Glutamatergic neuron (in vitro differentiated cells): ENCODE measurements around the gene NME8. TPM values are rescaled to one million over a fixed set of nuclear protein-coding genes. Genes with fewer than 3 reads are reported as not detected.

Experiments used
- DNase-seq: peaks from one replicate; pipeline ENCODE4 v3.0.0; 2022
- H3K27ac Mint-ChIP-seq: one replicate; pipeline ENCODE4 v1.8.0; 2020; ENCODE audit warnings: mild to moderate bottlenecking, mixed read lengths, inconsistent platforms; ENCODE audit not compliant: unreplicated experiment
- H3K27me3 Mint-ChIP-seq: one replicate; pipeline ENCODE4 v1.8.0; 2020; ENCODE audit warnings: mild to moderate bottlenecking, moderate library complexity, mixed read lengths, inconsistent platforms; ENCODE audit not compliant: unreplicated experiment
- H3K36me3 Mint-ChIP-seq: one replicate; pipeline ENCODE4 v1.8.0; 2020; ENCODE audit warnings: mild to moderate bottlenecking, mixed read lengths, inconsistent platforms; ENCODE audit not compliant: unreplicated experiment
- H3K4me1 Mint-ChIP-seq: one replicate; pipeline ENCODE4 v1.8.0; 2020; ENCODE audit warnings: mild to moderate bottlenecking, low read depth, mixed read lengths, inconsistent platforms; ENCODE audit not compliant: unreplicated experiment
- H3K4me3 Mint-ChIP-seq: one replicate; pipeline ENCODE4 v1.8.0; 2020; ENCODE audit warnings: mild to moderate bottlenecking, mixed read lengths, inconsistent platforms; ENCODE audit not compliant: unreplicated experiment
- H3K9me3 Mint-ChIP-seq: one replicate; pipeline ENCODE4 v1.8.0; 2020; ENCODE audit warnings: mild to moderate bottlenecking, moderate library complexity, mixed read lengths, inconsistent platforms; ENCODE audit not compliant: unreplicated experiment
- CTCF ChIP-seq: fragments of 200-600 bp; sonication (generic); IDR thresholded peaks from one replicate; pipeline ENCODE4 v1.5.0; 2021; ENCODE audit not compliant: partially characterized antibody, unreplicated experiment
- total RNA-seq: library from RNA; stranded (reverse); fragmentation: NEBNext Ultra II Directional; extraction: Animal tissue kit (Norgen Biotek cat#: 25700); gene quantifications from one replicate; pipeline ENCODE4 v1.2.1, GENCODE V29; 2021; ENCODE audit not compliant: unreplicated experiment

Gene NME8
- total RNA-seq, 1 donor from 2014 or later, result not detected

GRCh38 chr7:37833107-37833817 is 15.1 kb upstream of the NME8 start:
- TF ChIP-seq CTCF, result peak; percentile 88
- peak; percentile 53 for DNase-seq
- no peak overlapping the region for H3K27ac Mint-ChIP-seq
- no peak overlapping the region for H3K4me3 Mint-ChIP-seq
- no peaks in the 10 kb centered on the region for H3K36me3 Mint-ChIP-seq
- H3K27me3 Mint-ChIP-seq, result no peaks in the 10 kb centered on the region
- peaks cover 7% of the 10 kb centered on the region for H3K4me1 Mint-ChIP-seq
- no peaks in the 10 kb centered on the region for H3K9me3 Mint-ChIP-seq

GRCh38 chr7:37833818-37834146 is 14.6 kb upstream of the NME8 start:
- Mint-ChIP-seq H3K4me3 (no peak overlapping the region), H3K4me1 (peaks cover 7% of the 10 kb centered on the region), H3K27me3 (no peaks in the 10 kb centered on the region), H3K27ac (no peak overlapping the region), H3K36me3 (no peaks in the 10 kb centered on the region), H3K9me3 (no peaks in the 10 kb centered on the region)
- peak; percentile 34 for TF ChIP-seq CTCF
- DNase-seq, result no peak

GRCh38 chr7:37853468-37853867 is 5.1 kb downstream of the NME8 start:
- Mint-ChIP-seq H3K9me3 (no peaks in the 10 kb centered on the region), H3K27me3 (no peaks in the 10 kb centered on the region), H3K4me1 (no peaks in the 10 kb centered on the region), H3K27ac (no peak overlapping the region), H3K4me3 (no peak overlapping the region), H3K36me3 (no peaks in the 10 kb centered on the region)
- peak; percentile 49 for TF ChIP-seq CTCF
- DNase-seq, result peak; percentile 30

DNA sequence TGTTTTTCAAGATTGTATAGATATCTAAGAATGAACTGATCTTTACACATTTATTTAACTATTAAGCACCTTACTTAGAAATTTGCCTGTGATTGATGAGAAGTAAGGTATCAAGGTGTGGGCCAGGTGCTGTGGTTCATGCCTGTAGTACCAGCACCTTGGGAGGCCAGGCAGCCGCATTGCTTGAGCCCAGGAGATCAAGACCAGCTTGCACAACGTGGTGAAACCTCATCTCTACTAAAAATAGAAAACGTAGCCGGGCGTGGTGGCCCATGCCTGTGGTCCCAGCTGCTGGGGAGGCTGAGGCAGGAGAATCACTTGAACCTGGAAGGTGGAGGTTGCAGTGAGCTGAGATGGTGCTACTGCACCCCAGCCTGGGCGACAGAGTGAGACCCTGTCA is 33.7 kb downstream of the NME8 start:
- no peaks in the 10 kb centered on the region for H3K36me3 Mint-ChIP-seq
- DNase-seq, result no peak
- no peaks in the 10 kb centered on the region for H3K27me3 Mint-ChIP-seq
- H3K4me3 Mint-ChIP-seq, result no peak overlapping the region
- no peak overlapping the region for H3K27ac Mint-ChIP-seq
- TF ChIP-seq CTCF, result no peak
- no peaks in the 10 kb centered on the region for H3K9me3 Mint-ChIP-seq
- no peaks in the 10 kb centered on the region for H3K4me1 Mint-ChIP-seq

DNA sequence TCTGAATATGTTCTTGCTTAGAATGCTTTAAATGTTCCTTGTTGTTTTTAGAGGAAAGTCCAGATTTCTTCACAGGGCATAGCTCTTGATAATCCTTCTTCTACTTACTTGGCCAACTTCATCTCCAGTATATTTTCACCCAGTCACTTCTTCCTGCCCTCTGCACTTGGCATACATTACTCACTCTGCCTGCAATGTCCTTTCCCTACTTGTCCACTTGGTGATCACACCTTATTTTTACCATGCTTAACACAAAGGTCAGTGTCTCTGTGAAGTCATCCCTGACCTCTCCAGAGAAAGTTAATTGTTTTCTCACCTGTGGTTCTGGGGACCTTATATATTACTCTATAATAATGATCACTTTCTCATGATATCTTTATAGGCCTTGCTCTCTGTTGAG is 45.0 kb downstream of the NME8 start:
- Mint-ChIP-seq H3K9me3 (no peaks in the 10 kb centered on the region), H3K4me1 (no peaks in the 10 kb centered on the region), H3K36me3 (no peaks in the 10 kb centered on the region), H3K27me3 (peaks cover 3% of the 10 kb centered on the region), H3K27ac (no peak overlapping the region), H3K4me3 (no peak overlapping the region)
- DNase-seq, result no peak
- no peak for TF ChIP-seq CTCF
